CD14-positive monocyte (primary cell): ENCODE results near the gene TTLL11. TPM values are rescaled to one million over a fixed set of nuclear protein-coding genes. Genes with fewer than 3 reads are reported as not detected.

Experiments used
- DNase-seq, 3 donors: peaks; one replicate each; pipeline ENCODE4 v3.0.0-alpha.2; 2011 to 2022
- H2AFZ ChIP-seq: 2 replicates; pipeline ENCODE4 v1.6.0; 2012; ENCODE audit warnings: mild to moderate bottlenecking, low read depth, low read length, inconsistent platforms; ENCODE audit not compliant: insufficient read depth, poor library complexity, severe bottlenecking
- H3K27ac ChIP-seq, 2 donors: 1 replicate in 1 of 2; 2 replicates in 1 of 2; pipeline ENCODE4 v1.5.1; 2012 to 2013; ENCODE audit warnings: low read length in 2 of 2, control low read depth in 1 of 2, inconsistent platforms in 1 of 2, low read depth in 1 of 2, mild to moderate bottlenecking in 1 of 2
- H3K27me3 ChIP-seq, 2 donors: one replicate each; pipeline versions ENCODE4 v1.6.0 to v1.6.1; 2011 to 2013; ENCODE audit warnings: low read length in 2 of 2; ENCODE audit not compliant: control insufficient read depth in 2 of 2, insufficient read depth in 2 of 2
- H3K36me3 ChIP-seq, 2 donors: replicated peaks in 1 of 2; 1 replicate in 1 of 2; 2 replicates in 1 of 2; pipeline versions ENCODE4 v1.5.1 to v1.6.1; 2012 to 2013; ENCODE audit warnings: low read length in 2 of 2, control low read depth in 1 of 2, inconsistent platforms in 1 of 2, mild to moderate bottlenecking in 1 of 2; ENCODE audit not compliant: insufficient read depth in 2 of 2, control insufficient read depth in 1 of 2
- H3K4me1 ChIP-seq, 2 donors: 1 replicate in 1 of 2; 2 replicates in 1 of 2; pipeline versions ENCODE4 v1.5.1 to v1.6.1; 2012 to 2013; ENCODE audit warnings: low read length in 2 of 2, control low read depth in 1 of 2, inconsistent platforms in 1 of 2, mild to moderate bottlenecking in 1 of 2, moderate library complexity in 1 of 2; ENCODE audit not compliant: insufficient read depth in 2 of 2, control insufficient read depth in 1 of 2
- H3K4me2 ChIP-seq: replicated peaks from 2 replicates; pipeline ENCODE3; 2012; ENCODE audit warnings: low read length, moderate library complexity, mild to moderate bottlenecking; ENCODE audit not compliant: poor library complexity, severe bottlenecking; ENCODE audit errors: extremely low read depth
- H3K4me3 ChIP-seq, 3 experiments: fragments of 200-600 bp in 1 of 3; sonication (generic) in 1 of 3; replicated peaks in 1 of 3; 1 replicate in 2 of 3; 2 replicates in 1 of 3; pipeline ENCODE4 v1.5.1; 2011 to 2013; ENCODE audit warnings: low read length in 3 of 3, mild to moderate bottlenecking in 3 of 3, control low read depth in 2 of 3, low read depth in 2 of 3, inconsistent platforms in 1 of 3, moderate library complexity in 1 of 3
- H3K79me2 ChIP-seq: 2 replicates; pipeline ENCODE4 v1.6.0; 2012; ENCODE audit warnings: mild to moderate bottlenecking, control low read depth, inconsistent platforms, low read length, moderate library complexity; ENCODE audit not compliant: insufficient read depth
- H3K9ac ChIP-seq: 2 replicates; pipeline ENCODE4 v1.6.0; 2017; ENCODE audit warnings: low read length, mild to moderate bottlenecking; ENCODE audit not compliant: insufficient read depth, poor library complexity, severe bottlenecking
- H3K9me3 ChIP-seq, 2 donors: replicated peaks in 1 of 2; 1 replicate in 1 of 2; 2 replicates in 1 of 2; pipeline versions ENCODE4 v1.5.1 to v1.6.1; 2012 to 2013; ENCODE audit warnings: low read length in 2 of 2, control low read depth in 1 of 2; ENCODE audit not compliant: control insufficient read depth in 1 of 2, insufficient read depth in 1 of 2
- H4K20me1 ChIP-seq: 2 replicates; pipeline ENCODE4 v1.6.0; 2012; ENCODE audit warnings: mild to moderate bottlenecking, low read length, control low read depth, moderate library complexity; ENCODE audit not compliant: insufficient read depth
- H3K27ac Mint-ChIP-seq, 7 donors: one replicate each; pipeline ENCODE4 v1.8.0; 2020; ENCODE audit warnings: mild to moderate bottlenecking in 7 of 7, mixed read lengths in 7 of 7, moderate library complexity in 6 of 7, inconsistent platforms in 2 of 7
- H3K27me3 Mint-ChIP-seq, 3 donors: one replicate each; pipeline ENCODE4 v1.8.0; 2021 to 2022; ENCODE audit warnings: low read depth in 3 of 3, mild to moderate bottlenecking in 3 of 3, mixed read lengths in 3 of 3, moderate library complexity in 3 of 3, inconsistent platforms in 1 of 3
- H3K36me3 Mint-ChIP-seq, 2 donors: one replicate each; pipeline ENCODE4 v1.8.0; 2020; ENCODE audit warnings: mixed read lengths in 2 of 2, inconsistent platforms in 1 of 2, mild to moderate bottlenecking in 1 of 2
- H3K4me1 Mint-ChIP-seq: one replicate; pipeline ENCODE4 v1.8.0; 2020; ENCODE audit warnings: mild to moderate bottlenecking, mixed read lengths
- H3K4me3 Mint-ChIP-seq, 2 donors: one replicate each; pipeline ENCODE4 v1.8.0; 2020; ENCODE audit warnings: mild to moderate bottlenecking in 2 of 2, mixed read lengths in 2 of 2, moderate library complexity in 1 of 2
- H3K9me3 Mint-ChIP-seq, 7 donors: one replicate each; pipeline ENCODE4 v1.8.0; 2020 to 2022; ENCODE audit warnings: mixed read lengths in 7 of 7, mild to moderate bottlenecking in 6 of 7, moderate library complexity in 6 of 7, inconsistent platforms in 2 of 7
- CTCF ChIP-seq: fragments of 200-600 bp; IDR thresholded peaks from one replicate; pipeline ENCODE4 v1.8.0; 2022; ENCODE audit warnings: antibody characterized with exemption, mild to moderate bottlenecking
- WGBS: methylation state at CpG from one replicate; pipeline ENCODE4 v1.1.5; 2013; ENCODE audit warnings: missing lambda C conversion rate; ENCODE audit not compliant: insufficient coverage; 5-methylcytosine and 5-hydroxymethylcytosine counted together
- intact Hi-C, 2 donors: fragments of 100-400 bp; cut with micrococcal nuclease; formaldehyde crosslinking; loops; one replicate each; pipeline versions ENCODE4 v1.15.0 to v1.15.1; 2023
- polyA plus RNA-seq, 3 donors: library from polyadenylated mRNA; depleted of rRNA in 1 of 3; unstranded in 2 of 3; stranded (reverse) in 1 of 3; fragments of 300-500 nt in 2 of 3; fragments of >200 nt in 1 of 3; fragmentation: Illumina TruSeq in 2 of 3; gene quantifications; 1 replicate in 2 of 3; 2 replicates in 1 of 3; pipeline ENCODE4 v1.2.3, GENCODE V29; 2012 to 2021

TTLL11 gene
- polyA plus RNA-seq, 3 donors: 2.9 to 3.5 (median 3.1) TPM

GRCh38 chr9:121893786-121894185, 199.3 kb downstream of the TTLL11 start:
- Mint-ChIP-seq H3K9me3 (peaks cover 0 to 3% (median 0%) of the 10 kb centered on the region in 7 donors), H3K27me3 (peaks cover 0 to 9% (median 2%) of the 10 kb centered on the region in 3 donors), H3K4me1 (no peaks in the 10 kb centered on the region), H3K27ac (no peak overlapping the region), H3K4me3 (no peak overlapping the region), H3K36me3 (no peaks in the 10 kb centered on the region)
- Histone ChIP-seq H3K4me1 (no peaks in the 10 kb centered on the region), H3K9ac (no peak overlapping the region), H3K27ac (no peak overlapping the region), H3K4me2 (no peak overlapping the region), H3K79me2 (no peaks in the 10 kb centered on the region), H3K4me3 (no peak overlapping the region), H2AFZ (no peak overlapping the region), H3K9me3 (no peaks in the 10 kb centered on the region), H4K20me1 (no peaks in the 10 kb centered on the region), H3K36me3 (no peaks in the 10 kb centered on the region), H3K27me3 (no peaks in the 10 kb centered on the region)
- DNase-seq: no peak
- intact Hi-C loops: no loop called here
- no peak for TF ChIP-seq CTCF
- WGBS: 91% methylated on average over 3 of the region's 3 CpGs

DNA sequence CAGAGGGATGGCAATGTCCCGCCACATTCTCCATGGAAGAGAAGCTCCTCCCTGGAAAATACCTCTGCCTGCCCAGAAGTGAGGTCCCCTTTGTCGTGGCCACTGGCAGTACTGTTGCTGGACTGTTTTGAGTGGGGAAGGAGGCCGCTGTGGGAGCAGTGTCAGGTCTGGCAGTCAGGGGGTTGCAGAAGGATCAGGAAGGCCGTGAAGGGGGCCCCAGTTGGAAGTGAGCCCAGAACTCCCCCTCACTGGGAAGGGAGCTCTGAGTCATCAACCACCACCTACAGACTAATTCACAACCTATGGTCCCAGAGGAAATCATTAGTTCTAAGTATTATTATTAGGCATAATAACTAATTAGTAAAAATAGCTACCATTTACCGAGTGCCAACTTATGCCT, 200.4 kb downstream of the TTLL11 start:
- WGBS: no CpG with 5 or more reads among the region's 5 CpGs
- H3K4me2 ChIP-seq: no peak overlapping the region
- H2AFZ ChIP-seq: no peak overlapping the region
- H3K4me3 ChIP-seq: no peak overlapping the region
- H3K4me3 Mint-ChIP-seq: no peak overlapping the region
- H3K9ac ChIP-seq: no peak overlapping the region
- H3K27ac ChIP-seq: no peak overlapping the region
- peaks cover 0 to 3% (median 0%) of the 10 kb centered on the region in 7 donors for H3K9me3 Mint-ChIP-seq
- no peaks in the 10 kb centered on the region for H3K4me1 ChIP-seq
- DNase-seq: no peak
- no peaks in the 10 kb centered on the region for H3K27me3 ChIP-seq
- intact Hi-C loops: no loop called here
- H3K36me3 ChIP-seq: no peaks in the 10 kb centered on the region
- no peaks in the 10 kb centered on the region for H3K9me3 ChIP-seq
- H3K27me3 Mint-ChIP-seq: peaks cover 0 to 8% (median 2%) of the 10 kb centered on the region in 3 donors
- H3K27ac Mint-ChIP-seq: no peak overlapping the region
- H4K20me1 ChIP-seq: no peaks in the 10 kb centered on the region
- no peak for TF ChIP-seq CTCF
- H3K36me3 Mint-ChIP-seq: no peaks in the 10 kb centered on the region
- no peaks in the 10 kb centered on the region for H3K79me2 ChIP-seq
- H3K4me1 Mint-ChIP-seq: no peaks in the 10 kb centered on the region
